ENCODE data around the gene KCNH1. TPM values are rescaled to one million over a fixed set of nuclear protein-coding genes. Genes with fewer than 3 reads are reported as not detected.

KCNH1 gene
- total and polyA plus RNA-seq, 9 of the 15 experiments (the other 6 are each of a cell fraction or from before 2014, with no cell fraction given), result not detected

GRCh38 chr1:210728437-210729149 lies 405.4 kb downstream of the KCNH1 start:
- Histone ChIP-seq H3K4me2 (ENCODE audit: insufficient read depth, low read length) (no peak overlapping the region), H3K9me3 (replicated peaks; ENCODE audit: control insufficient read depth, insufficient read depth, low read depth, low read length) (no peaks in the 10 kb centered on the region), H3K9me1 (ENCODE audit: control insufficient read depth, insufficient read depth, low read length) (no peaks in the 10 kb centered on the region), H3K9ac (ENCODE audit: insufficient read depth in 1 of 2, low read depth in 2 of 2, low read length in 2 of 2) (no peak overlapping the region), H3K36me3 (ENCODE audit: control insufficient read depth, insufficient read depth, low read length) (no peaks in the 10 kb centered on the region), H3K79me2 (ENCODE audit: control insufficient read depth, insufficient read depth, low read length) (no peaks in the 10 kb centered on the region), H3K4me3 (no peak overlapping the region), H4K20me1 (replicated peaks; ENCODE audit: control insufficient read depth, insufficient read depth, low read length) (peaks cover 3% of the 10 kb centered on the region; the same call in 1 of the 2 replicates), H2AFZ (ENCODE audit: low read depth, low read length) (no peak overlapping the region), H3K27me3 (ENCODE audit: control insufficient read depth in 2 of 2, insufficient read depth in 2 of 2, low read length in 2 of 2) (no peaks in the 10 kb centered on the region), H3K4me1 (replicated peaks in 1 of 2; ENCODE audit: control insufficient read depth in 2 of 2, insufficient read depth in 2 of 2, low read length in 2 of 2) (no peaks in the 10 kb centered on the region), H3K27ac (ENCODE audit: extremely low read depth, low read depth, low read length) (no peak overlapping the region)
- TF ChIP-seq NCOA4 (IDR thresholded peaks at IDR 0.05; ENCODE audit: partially characterized antibody) (no peak), ZNF143 (CRISPR knock-in tag; IDR thresholded peaks at IDR 0.05) (no peak), IRF2 (CRISPR knock-in tag; IDR thresholded peaks at IDR 0.05) (no peak), ZNF224 (CRISPR knock-in tag; IDR thresholded peaks at IDR 0.05) (no peak), NCOR1 (IDR thresholded peaks at IDR 0.05) (no peak), ARNT (IDR thresholded peaks at IDR 0.05) (no peak), CBX2 (IDR thresholded peaks at IDR 0.05; ENCODE audit: insufficient read depth, low read length, poor library complexity, severe bottlenecking) (no peak), LCOR (CRISPR knock-in tag; IDR thresholded peaks at IDR 0.05) (no peak), FOXK1 (CRISPR knock-in tag; IDR thresholded peaks at IDR 0.05; ENCODE audit: borderline replicate concordance) (no peak), HMBOX1 (IDR thresholded peaks at IDR 0.05) (no peak), TAF7 (tag; IDR thresholded peaks at IDR 0.05) (no peak), ZBTB12 (CRISPR knock-in tag; IDR thresholded peaks at IDR 0.05) (no peak)
- no peak for DNase-seq (ENCODE audit: extremely low read depth in 1 of 4, low spot score in 3 of 4)
- ChIA-PET CTCF (ENCODE audit: low intra/inter-chr PET ratio) (no interaction called here), POLR2A (interaction anchor here (2.1 kb wide), 1 partner anchor 12 kb away, joined by 6 read pairs; no protein-coding TSS in a partner anchor)
- intact Hi-C loops (cut with micrococcal nuclease), result no loop called here
- in situ Hi-C loops (cut with MboI), result no loop called here
- BruUV-seq (replicated peaks), result no TSS peak
- 0% methylated on average over 4 of the region's 4 CpGs for WGBS (ENCODE audit: insufficient coverage, low coverage, missing lambda C conversion rate)
- no peak for ATAC-seq
- no peak for FAIRE-seq
